NCI-H2107 treated with DMSO at 0.1 percent for 48 hours (cell line): ENCODE measurements around the gene PDZD2.

Experiments
- DNase-seq: peaks from one replicate; lab custom pipeline; 2025; ENCODE audit not compliant: unreplicated experiment; lab: John Stamatoyannopoulos, UW

PDZD2 gene

DNA sequence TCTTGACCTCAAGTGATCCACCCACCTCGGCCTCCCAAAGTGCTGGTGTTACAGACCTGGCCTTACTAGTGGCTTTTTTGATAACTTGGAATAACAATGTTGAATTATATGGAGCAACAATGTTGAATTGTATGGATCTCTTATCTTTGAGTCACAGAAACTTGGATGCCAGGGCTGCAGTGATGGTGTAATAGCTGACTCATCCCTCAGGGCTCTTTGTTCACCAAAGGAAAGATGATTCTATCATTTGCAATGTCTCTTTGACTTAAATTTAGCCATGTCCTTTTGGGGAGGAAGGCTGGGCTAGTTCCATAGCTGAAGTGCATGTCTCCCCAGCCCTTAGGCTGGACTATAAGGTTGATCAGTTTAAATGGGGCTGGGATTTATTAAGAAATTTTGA lies 172.3 kb downstream of the PDZD2 start:
- DNase-seq: no peak

DNA sequence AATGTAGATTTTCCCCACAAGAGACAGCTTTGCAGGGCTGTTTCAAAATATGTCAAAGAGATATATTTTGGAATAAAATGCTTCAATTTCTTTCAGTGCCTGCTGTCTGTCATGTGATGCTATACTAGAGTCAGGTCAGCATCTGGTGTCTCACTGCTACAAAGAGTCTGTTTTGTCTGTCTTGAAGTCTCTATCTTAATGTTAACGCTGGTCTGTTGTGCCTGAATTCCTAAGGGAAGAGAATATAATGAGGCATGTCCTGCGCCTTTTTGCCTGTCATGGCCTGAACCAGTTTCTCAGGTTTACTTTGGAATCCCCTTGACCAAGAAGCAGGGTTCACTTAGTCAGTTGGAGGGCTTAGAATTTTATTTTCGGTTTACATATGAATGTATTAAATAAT lies 176.4 kb downstream of the PDZD2 start:
- DNase-seq: no peak

DNA sequence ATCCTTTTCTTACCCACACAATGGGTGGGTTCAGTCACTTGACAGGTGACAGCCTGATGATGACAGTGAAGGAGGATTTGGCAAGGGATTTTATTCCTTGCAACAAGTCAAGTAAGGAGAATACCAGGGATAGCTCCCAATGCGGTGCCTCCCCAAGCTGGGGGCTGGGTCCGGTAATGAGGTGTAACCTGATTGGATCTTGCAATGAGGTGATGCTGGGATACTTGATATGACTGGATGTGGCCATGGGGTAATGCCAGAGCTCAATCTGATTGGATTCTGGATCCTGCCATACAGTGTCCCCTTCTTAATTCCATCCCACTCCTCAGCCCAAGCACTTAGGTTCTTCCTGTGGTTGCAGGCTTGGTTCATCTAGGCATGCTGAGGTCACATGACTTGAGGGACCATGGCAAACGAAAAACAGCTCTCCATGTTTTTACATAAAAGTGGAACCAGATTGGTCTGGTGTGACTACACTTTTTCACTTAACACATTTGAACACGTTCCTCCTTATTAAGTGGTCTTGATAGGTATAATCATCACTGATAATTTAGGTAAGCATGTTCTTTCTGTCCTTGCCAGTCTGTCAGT lies 181.1 kb downstream of the PDZD2 start:
- no peak for DNase-seq

DNA sequence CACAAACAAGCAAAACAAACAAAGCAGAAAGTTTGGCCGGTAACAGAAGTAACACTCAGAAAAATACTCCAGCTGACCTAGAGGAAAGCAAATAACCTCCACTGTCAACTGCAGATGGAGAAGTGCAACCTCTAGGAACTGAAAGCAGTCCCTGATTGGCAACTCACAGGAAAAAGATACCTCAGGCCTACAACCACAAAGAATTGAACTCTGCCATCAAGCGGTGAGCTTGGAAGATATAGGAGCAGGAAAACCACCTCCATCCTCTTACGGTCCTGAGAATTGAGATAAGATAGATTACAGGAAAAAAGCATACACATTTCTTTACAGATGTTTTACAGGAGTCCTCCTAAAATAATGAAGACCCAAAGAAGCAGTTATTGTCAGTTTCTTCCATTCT lies 184.5 kb downstream of the PDZD2 start:
- no peak for DNase-seq

DNA sequence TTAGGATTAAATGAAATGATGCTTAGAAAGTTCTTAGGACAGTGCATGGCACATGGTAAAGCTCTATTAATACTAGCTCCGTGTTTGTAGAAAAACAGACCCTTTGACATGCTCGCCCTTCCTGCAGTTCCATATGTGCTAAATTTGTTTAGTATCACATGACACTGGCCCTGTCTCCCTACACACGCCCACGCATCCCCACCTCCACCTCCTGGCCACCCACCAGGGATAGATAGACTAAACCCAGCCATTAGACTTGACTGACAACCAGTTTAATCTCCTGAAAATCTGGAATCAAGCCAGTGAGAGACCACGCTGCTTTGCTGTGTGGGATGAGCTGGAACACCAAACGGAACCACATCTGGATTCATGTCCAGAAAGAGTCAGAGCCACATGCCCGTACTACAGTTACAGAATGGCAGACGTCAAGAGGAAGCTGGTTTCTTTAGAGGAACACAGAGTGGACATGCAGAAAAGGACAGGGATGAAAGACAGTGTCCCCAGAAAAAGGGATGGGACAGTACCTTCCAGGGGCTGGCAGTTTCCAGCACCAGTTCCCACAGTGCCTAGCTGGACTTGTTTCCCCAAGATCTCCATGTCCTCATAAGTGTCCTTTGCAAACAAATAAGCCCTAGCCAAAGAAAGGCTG lies 186.1 kb downstream of the PDZD2 start:
- no peak for DNase-seq

DNA sequence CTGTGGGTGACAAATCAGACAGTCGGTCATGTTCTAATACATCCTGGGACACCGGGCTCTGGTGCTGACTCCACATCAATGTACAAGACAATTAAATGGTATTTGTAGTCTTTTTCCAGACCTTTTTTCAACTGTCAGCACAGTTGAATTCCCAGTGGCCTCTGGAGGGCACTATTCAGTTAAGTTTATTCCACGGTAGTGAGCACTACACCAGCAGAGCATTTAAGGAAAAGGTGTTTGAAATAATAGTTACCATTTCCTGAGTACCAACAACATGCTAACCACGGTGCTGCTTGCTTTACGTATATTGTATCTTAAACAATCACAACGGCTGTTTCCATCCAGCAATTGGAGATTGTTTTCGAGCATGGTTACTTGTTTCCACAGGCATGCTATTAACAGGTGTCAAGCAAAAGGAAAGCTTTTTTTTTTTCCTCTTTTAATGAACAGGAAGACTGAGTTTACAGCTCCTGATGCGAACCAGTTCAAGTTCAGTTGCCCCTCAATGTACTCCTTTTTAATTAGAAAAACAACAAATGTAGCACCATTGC lies 186.7 kb downstream of the PDZD2 start:
- peak; percentile 75 for DNase-seq

DNA sequence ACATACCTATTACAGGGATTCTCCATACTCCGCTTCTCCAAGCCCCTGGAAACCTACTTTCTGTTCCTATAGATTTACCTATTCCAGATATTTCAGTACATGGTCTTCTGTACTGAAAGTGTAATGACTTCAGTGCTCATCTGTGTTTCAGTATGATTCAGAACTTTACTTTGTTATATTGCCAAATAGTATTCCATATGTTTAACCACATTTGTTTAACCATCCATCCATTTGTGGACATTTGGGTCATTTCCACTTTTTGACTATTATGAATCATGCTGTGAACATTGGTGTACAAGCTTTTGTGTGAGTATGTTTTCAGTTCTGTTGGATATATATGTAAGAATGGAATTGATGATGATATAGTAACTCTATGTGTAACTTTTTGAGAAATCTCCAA lies 188.9 kb downstream of the PDZD2 start:
- no peak for DNase-seq

DNA sequence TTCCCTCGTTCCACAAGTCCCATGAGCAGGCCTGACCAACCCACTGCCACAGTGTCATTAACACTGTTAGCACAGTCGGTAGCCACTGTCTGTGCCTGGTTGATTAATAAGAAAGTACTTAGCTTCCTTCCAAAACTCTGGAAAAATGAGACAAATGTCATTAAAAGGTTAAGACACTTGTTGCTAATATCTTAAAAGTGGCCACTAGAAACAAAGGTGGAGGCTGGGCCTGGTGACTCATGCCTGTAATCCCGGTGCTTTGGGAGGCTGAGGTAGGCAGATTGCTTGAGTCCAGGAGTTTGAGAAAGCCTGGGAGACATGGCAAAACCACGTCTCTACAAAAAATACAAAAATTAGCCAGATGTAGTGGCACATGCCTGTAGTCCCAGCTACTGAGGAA lies 194.0 kb downstream of the PDZD2 start:
- DNase-seq: no peak

DNA sequence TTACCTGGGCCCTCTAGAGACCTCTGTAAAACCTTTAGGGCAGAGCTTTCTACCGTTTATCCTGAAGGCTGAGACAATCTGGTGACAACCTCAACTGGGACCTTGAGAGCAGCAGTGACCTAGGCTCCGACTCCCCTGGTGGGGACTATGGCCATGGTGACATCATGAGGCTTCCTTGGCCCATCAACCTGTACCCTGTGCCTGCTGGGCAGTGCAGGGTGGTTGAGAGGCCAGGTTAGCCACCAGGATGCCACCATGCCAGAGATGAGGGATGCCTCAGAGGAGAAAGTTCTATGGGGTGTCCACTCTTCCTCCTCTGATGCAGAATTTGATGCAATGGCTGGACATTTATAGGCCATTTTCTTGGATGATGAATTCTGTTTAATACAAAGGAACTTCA lies 194.8 kb downstream of the PDZD2 start:
- DNase-seq: no peak

DNA sequence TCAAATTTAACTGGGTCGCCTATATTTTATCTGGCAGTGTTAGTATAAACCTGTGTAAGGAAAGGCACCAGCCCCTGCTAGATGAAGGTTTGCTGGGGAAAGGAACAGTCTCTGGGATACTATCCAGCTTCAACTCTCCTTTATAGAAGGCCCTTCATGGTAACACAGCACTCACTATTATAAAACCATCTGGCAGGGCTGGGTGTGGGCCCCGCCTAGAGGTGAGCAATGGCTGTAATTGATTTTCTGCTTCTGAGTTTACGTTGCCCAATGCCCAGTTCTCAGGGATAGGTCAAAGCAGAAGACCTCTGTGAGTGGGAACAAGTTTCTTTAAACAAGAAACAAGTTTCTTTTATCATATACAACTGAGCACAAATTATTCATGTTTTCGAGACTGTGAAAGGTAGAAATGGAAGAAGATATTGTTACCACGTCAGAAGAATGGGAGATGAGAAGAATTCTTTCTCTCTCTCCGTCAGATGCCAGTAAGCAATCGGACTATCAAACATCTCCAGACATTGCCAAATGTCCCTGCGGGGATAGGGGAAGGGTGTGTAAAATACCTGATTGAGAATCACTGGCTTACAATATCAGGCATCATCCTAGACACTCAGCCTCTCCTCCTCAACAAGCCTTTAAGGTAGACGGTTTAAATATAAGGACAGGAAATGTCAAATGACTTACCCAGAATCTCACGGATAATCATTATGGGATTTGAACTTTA lies 205.9 kb downstream of the PDZD2 start:
- DNase-seq: no peak

DNA sequence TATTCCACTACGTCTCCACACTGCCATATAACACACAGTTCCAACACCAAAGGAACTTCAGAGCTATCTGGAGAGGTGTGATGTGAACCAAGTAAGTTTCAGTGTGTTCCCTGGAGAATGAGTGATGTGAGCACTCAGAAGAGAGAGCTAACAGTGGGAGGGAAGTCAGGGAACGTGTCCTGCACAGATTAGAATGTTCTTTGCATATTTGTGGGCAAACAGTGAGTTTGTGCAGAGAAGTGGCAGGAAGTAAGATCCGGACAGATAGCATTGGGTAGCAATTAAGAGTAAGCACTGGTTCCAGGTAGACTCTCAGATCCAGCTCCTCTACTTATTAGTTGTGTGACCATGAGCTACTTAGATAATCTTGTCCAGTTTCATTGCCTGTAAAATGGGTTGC lies 206.4 kb downstream of the PDZD2 start:
- DNase-seq: no peak

DNA sequence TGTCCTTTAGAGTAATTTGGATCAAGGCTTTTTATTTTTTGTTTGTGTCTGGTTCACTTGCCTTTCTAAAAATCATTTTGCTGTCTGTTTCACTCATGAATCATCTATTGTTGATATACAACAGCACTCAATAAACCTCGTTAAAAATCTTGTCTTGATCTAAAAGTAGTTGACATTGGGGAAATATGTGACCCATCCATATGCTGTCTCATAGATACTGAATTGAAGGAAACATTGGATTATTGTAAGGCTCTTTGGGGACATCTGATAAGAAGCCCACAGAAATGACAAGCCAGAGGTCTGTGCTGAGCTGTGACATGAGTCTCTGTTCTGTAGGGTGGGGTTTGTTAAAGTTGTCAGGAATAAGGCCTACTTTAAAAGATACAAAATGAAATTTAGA lies 208.0 kb downstream of the PDZD2 start:
- DNase-seq: no peak

DNA sequence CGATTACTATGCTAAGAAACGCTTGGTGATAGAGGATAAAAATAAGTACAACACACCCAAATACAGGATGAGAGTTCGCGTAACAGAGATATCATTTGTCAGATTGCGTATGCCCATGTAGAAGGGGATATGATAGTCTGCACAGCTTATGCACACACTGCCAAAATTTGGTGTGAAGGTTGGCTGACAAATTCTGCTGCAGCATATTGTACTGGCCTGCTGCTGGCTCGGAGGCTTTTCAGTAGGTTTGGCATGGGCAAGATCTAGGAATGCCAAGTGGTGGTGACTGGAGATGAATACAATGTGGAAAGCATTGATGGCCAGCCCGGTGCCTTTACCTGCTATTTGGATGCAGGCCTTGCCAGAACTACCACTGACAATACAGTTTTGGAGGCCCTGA lies 208.4 kb downstream of the PDZD2 start:
- DNase-seq: no peak

DNA sequence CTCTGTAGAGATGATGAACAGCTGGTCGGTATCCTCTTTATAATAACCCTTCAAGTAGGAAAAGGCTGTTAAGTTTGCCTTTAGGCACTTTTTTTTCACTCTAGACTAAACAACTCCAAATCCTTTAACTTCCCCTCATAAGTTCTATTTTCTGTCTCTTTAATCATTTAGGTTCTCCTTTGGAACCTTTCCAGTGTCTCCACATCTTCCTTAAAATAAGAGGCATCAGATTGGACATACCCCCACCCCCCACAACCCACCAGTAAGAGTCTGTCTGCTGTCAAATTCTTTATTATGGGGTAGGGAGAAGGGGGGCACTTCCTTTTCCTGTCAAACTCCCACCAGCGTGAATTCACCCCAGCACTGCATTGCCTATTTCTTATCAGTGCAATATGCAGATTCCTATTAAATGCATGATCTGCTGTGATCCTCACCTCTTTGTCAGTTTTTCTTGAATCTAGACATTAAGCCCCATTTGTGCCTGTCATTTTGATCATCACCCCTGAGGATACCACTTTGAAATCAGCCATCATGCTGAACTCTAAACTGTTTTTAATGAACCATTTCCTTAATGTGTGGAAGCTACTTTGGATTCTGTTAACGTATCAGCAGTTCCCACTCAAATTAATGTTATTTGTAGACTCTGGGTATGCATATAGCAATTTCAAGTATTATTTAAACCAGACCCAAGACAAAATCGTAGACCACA lies 212.2 kb downstream of the PDZD2 start:
- DNase-seq: no peak

DNA sequence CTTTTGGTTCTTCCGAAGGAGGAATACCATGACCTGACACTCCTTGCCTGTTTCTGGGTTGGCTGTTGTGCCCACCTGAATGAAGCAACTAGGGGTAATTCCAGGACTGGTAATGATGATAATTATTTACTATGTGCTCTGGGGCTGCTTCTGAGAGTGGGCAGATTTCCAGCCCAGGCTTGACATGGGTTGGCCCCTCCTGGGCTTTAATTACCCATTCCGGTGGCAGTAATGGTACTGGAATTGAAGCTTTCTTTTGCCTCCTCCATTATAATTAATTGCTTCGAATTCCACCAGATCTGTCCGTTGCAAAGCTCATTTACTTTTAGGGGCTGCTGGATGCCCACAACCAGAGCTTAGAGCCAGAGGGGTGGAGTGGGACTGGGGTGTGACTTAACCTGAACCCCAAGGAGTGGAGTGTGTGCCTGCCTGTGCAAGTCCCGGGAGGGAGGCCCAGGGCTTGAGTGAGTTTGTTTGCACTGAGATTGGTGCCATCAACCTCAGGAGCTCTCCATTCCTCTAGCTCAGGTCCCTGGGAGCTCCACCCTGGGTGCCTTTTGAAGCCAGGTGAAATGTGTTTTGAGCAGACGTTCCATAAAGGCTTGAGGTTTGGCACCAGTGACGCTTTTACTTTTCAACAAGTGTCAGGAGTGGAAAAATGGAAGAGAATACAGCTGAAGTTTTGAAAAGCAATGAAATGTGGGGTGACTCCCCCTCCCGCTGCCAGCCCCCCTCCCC lies 214.6 kb downstream of the PDZD2 start:
- DNase-seq: no peak

DNA sequence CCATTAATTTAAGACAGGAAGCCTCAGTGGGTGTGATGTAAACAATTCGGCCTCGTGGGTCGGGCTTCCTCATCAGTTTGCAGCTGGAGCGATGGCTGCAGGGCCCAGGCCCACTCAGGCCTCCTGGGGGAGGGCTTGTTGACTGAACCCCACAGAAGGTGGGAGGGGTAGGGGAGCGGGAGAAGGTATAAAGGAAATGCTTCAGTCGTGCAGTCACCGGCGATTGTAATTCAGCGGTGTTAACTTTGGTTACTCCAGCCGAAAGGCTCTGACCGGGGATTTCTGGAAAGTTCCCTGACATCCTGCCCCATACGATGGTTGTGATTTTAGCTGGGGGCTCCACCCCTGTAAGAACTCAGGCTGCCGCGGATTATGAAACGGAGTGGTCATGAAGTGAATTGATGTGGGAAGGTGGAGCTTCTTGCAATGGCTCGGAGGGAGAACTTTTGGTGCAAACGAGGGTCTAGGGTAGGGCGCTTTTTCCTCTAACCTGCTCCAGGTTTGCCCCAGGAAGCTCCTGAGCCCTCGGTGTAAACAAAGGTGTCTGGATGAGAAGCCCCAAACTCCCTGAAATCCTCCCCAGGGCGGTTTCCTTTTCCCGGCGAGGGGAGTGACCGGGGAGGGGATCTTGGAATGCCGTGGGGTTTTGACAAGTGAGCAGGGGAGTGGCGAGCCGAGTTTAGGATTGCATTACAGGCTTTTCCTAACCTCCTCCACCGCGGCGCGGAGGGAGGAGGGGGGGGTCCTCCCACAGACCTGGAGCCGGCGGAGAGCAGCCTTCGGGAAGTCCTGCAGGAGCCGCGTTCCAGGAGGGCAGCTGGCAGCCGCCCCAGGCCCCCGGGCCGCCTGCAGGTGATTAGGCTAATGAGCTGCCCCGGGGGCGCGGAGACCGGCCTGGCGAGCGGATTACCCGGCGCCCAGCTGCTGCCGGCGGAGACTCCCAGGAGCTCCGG lies 215.5 kb downstream of the PDZD2 start:
- no peak for DNase-seq

DNA sequence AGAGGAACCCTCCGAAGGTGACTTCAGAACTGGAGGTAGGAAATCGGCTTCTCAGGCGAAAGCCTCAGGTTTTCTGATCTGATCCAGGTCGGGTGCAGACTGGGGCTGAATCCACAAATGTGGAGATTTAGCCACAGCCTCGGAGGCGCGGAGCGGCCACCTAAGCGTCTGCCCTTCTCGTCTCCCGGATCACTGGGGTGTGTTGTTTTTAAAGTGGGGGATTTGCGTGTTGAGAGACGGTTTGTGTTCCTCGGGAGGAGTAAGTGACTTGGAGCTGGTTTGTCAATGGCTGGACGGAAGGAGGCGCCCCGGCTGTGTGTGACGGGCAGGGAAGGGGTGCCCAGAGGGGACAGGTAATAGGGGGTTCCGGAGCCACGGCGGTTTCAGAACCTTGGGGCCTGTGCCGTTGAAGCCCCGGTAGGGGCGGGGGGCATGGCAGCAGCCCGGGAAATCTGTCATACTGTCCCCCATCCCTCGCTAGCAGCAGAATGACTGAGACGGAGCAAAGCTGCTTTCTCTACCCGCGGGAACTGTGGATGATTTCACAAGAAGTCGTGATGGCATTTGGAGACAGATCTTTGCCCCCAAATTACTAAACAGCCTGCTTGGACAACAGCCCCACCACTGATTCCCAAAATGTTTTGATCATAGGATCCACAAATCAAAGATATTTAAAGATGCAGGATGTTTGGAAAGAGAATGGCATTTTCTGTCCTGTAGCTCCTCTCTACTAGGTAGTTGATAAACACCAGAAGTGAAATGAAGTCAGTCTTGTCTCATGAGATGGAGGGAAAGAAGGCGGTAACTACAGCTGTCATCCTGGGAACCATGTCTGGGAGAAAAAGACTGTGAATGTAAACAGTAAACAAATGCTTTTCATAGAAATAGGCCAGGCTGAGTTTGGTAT lies 216.5 kb downstream of the PDZD2 start:
- no peak for DNase-seq

DNA sequence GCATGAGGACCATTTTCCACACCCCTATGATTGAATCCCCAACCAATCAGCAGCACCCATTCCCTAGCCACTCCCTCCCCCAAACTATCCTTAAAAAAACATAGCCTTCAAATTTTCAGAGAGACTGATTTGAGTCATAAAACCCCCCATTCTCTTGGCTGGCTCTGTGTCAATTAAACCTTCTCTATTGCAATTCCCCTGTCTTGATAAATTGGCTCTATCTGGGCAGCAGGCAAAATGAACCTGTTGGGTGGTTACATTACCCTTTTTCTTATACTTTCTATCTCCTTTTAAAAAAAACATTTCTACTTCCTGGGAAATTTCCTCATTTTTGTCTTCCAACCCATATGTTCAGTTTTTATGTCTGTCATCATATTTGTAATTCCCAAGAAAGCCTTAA lies 220.2 kb downstream of the PDZD2 start:
- no peak for DNase-seq

DNA sequence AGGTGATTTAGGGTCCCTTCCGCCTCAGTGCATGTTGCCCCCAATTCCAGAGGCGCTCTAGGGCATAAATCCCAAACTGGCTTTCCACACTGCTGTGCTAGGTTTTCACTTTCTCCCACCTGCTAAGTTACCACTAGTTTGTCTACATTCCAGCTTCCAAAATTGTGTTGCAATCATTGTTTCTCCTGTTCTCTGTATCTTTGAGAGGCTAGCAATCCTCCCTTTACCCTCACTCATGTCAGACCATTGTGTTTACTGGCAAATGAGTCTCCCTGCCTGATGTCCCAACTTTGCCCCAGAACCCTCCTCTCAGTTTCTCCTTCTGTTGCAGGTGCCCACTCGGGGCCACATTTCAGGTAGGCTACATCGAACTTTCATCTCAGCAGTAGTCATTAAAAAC lies 221.3 kb downstream of the PDZD2 start:
- no peak for DNase-seq
